Choroid plexus epithelial cell (primary cell): ENCODE data around the gene DIPK1A.

ENCODE experiments used
- DNase-seq: peaks from one replicate; pipeline ENCODE4 v3.0.0-alpha.2; 2010; ENCODE audit warnings: low read depth
- H3K4me3 ChIP-seq: 2 replicates; pipeline ENCODE4 v1.5.1; 2011; ENCODE audit warnings: low read depth, mild to moderate bottlenecking, control low read depth, low read length, moderate library complexity
- CTCF ChIP-seq: conservative IDR thresholded peaks from 2 replicates; pipeline ENCODE4 v1.5.1; 2011; ENCODE audit warnings: low read depth, mild to moderate bottlenecking, control low read depth, inconsistent platforms, low read length, moderate library complexity

Gene DIPK1A

GRCh38 chr1:92877081-92877711, 84.1 kb downstream of the DIPK1A start:
- no peak for DNase-seq
- no peak overlapping the region for H3K4me3 ChIP-seq
- no peak for TF ChIP-seq CTCF

- TF ChIP-seq CTCF, result no peak
- H3K4me3 ChIP-seq, result no peak overlapping the region
Measured at GRCh38 chr1:92876351-92876750, 84.9 kb downstream of the DIPK1A start.

GRCh38 chr1:92874987-92875386, 86.3 kb downstream of the DIPK1A start:
- no peak overlapping the region for H3K4me3 ChIP-seq
- no peak for TF ChIP-seq CTCF
- DNase-seq, result no peak

More at GRCh38 chr1:92876351-92876750, 84.9 kb downstream of the DIPK1A start:
- no peak for DNase-seq

- DNase-seq, result no peak
- TF ChIP-seq CTCF, result no peak
- no peak overlapping the region for H3K4me3 ChIP-seq
Measured at GRCh38 chr1:92872719-92873118, 88.5 kb downstream of the DIPK1A start.

GRCh38 chr1:92870591-92870990, 90.7 kb downstream of the DIPK1A start:
- H3K4me3 ChIP-seq, result no peak overlapping the region
- no peak for DNase-seq
- no peak for TF ChIP-seq CTCF

DNA sequence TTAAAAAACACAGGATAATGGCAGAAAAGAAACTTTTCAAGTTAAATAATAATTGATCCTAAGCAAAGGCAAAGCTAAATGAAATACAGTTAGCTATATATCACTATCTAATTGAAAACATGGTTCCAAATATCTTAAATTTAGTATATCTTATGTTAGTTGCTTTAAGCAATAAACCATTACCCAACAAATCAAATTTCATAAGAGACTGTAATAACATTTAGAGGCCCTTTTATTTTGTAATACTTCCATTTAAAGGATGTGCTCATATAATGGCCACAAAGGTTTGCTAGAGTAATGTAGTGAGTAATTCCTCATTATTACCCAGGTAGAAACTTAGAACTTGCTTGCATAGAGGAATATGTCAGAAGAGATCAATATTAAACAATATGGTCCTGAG, 97.1 kb downstream of the DIPK1A start:
- no peak for DNase-seq
- H3K4me3 ChIP-seq, result no peak overlapping the region
- no peak for TF ChIP-seq CTCF

- DNase-seq, result peak; percentile 65
Measured at GRCh38 chr1:92862605-92863004, 98.7 kb downstream of the DIPK1A start.

More at GRCh38 chr1:92862605-92863004, 98.7 kb downstream of the DIPK1A start:
- no peak overlapping the region for H3K4me3 ChIP-seq
- no peak for TF ChIP-seq CTCF
